GM23338 (cell line): ENCODE measurements around the gene S100B. TPM values are rescaled to one million over a fixed set of nuclear protein-coding genes. Genes with fewer than 3 reads are reported as not detected.

ENCODE experiments used
- ATAC-seq: fragments of 200-7000 bp; cut with Tn5 transposase; 3 replicates; pipeline ENCODE4 v1.9.1; 2020
- DNase-seq: peaks from one replicate; pipeline ENCODE4 v3.0.0-alpha.2; 2015; ENCODE audit warnings: low spot score
- H2AFZ ChIP-seq: fragments of 200-600 bp; sonication (generic); 2 replicates; pipeline ENCODE4 v1.8.0; 2016; ENCODE audit warnings: antibody characterized with exemption, mild to moderate bottlenecking, moderate library complexity
- H3F3A ChIP-seq: fragments of 200-600 bp; sonication (generic); replicated peaks from 2 replicates; pipeline ENCODE4 v1.8.0; 2017; ENCODE audit warnings: antibody characterized with exemption, mixed run types, low read depth
- H3K27ac ChIP-seq: fragments of 200-600 bp; sonication (generic); 2 replicates; pipeline ENCODE4 v1.6.1; 2016; ENCODE audit warnings: low read depth
- H3K27me3 ChIP-seq: fragments of 200-600 bp; sonication (generic); 2 replicates; pipeline ENCODE4 v1.8.0; 2016; ENCODE audit warnings: mild to moderate bottlenecking, mixed run types, moderate library complexity; ENCODE audit not compliant: insufficient read depth
- H3K36me3 ChIP-seq: fragments of 200-600 bp; sonication (generic); 2 replicates; pipeline ENCODE4 v1.8.0; 2016; ENCODE audit warnings: mild to moderate bottlenecking; ENCODE audit not compliant: insufficient read depth
- H3K4me1 ChIP-seq: fragments of 200-600 bp; sonication (generic); 2 replicates; pipeline ENCODE4 v1.8.0; 2016; ENCODE audit warnings: mild to moderate bottlenecking, moderate library complexity; ENCODE audit not compliant: insufficient read depth
- H3K4me2 ChIP-seq: fragments of 200-600 bp; sonication (generic); 2 replicates; pipeline ENCODE4 v1.7.1; 2017; ENCODE audit warnings: mixed run types
- H3K4me3 ChIP-seq: fragments of 200-600 bp; sonication (generic); 2 replicates; pipeline ENCODE4 v1.6.1; 2016; ENCODE audit warnings: mixed run types
- H3K79me2 ChIP-seq: fragments of 200-600 bp; sonication (generic); replicated peaks from 2 replicates; pipeline ENCODE4 v1.8.0; 2017; ENCODE audit warnings: mild to moderate bottlenecking; ENCODE audit not compliant: insufficient read depth
- H3K9me2 ChIP-seq: fragments of 200-600 bp; sonication (generic); 2 replicates; pipeline ENCODE4 v1.8.0; 2017; ENCODE audit not compliant: insufficient read depth
- H4K20me1 ChIP-seq: fragments of 200-600 bp; sonication (generic); replicated peaks from 2 replicates; pipeline ENCODE4 v1.8.0; 2017; ENCODE audit warnings: mild to moderate bottlenecking; ENCODE audit not compliant: insufficient read depth
- H3K27ac Mint-ChIP-seq: 2 replicates; pipeline ENCODE4 v1.8.0; 2020; ENCODE audit warnings: inconsistent platforms, mild to moderate bottlenecking, moderate library complexity, mixed read lengths
- H3K27me3 Mint-ChIP-seq: 3 replicates; pipeline ENCODE4 v1.8.0; 2022; ENCODE audit warnings: low read depth, mild to moderate bottlenecking, moderate library complexity, mixed read lengths, inconsistent platforms; ENCODE audit not compliant: insufficient read depth, poor library complexity
- H3K36me3 Mint-ChIP-seq: 3 replicates; pipeline ENCODE4 v1.8.0; 2021; ENCODE audit warnings: low read depth, mild to moderate bottlenecking, inconsistent platforms, moderate library complexity, mixed read lengths
- H3K4me1 Mint-ChIP-seq: 3 replicates; pipeline ENCODE4 v1.8.0; 2020; ENCODE audit warnings: mild to moderate bottlenecking, inconsistent platforms, mixed read lengths
- H3K4me3 Mint-ChIP-seq: 3 replicates; pipeline ENCODE4 v1.8.0; 2021; ENCODE audit warnings: moderate library complexity, mild to moderate bottlenecking, inconsistent platforms, mixed read lengths
- H3K9me3 Mint-ChIP-seq: 3 replicates; pipeline ENCODE4 v1.8.0; 2020; ENCODE audit warnings: moderate library complexity, mild to moderate bottlenecking, inconsistent platforms, mixed read lengths
- CREB1 ChIP-seq: fragments of 250-450 bp; sonication (Bioruptor Pico); IDR thresholded peaks from 2 replicates; pipeline ENCODE4 v1.5.0; 2020; ENCODE audit warnings: low read depth, mild to moderate bottlenecking, moderate library complexity
- EZH2 ChIP-seq: fragments of 200-600 bp; sonication (generic); IDR thresholded peaks from one replicate; pipeline ENCODE4 v1.8.0; 2017; ENCODE audit warnings: antibody characterized with exemption, mild to moderate bottlenecking, low read depth; ENCODE audit not compliant: unreplicated experiment
- JUNB ChIP-seq: IDR thresholded peaks from one replicate; pipeline ENCODE4 v1.6.1; 2016; ENCODE audit warnings: antibody characterized with exemption; ENCODE audit not compliant: unreplicated experiment
- NANOG ChIP-seq: IDR thresholded peaks from 2 replicates; pipeline ENCODE4 v1.6.1; 2016; ENCODE audit warnings: antibody characterized with exemption, borderline replicate concordance
- STAT1 ChIP-seq: IDR thresholded peaks from one replicate; pipeline ENCODE4 v1.6.1; 2016; ENCODE audit warnings: antibody characterized with exemption; ENCODE audit not compliant: unreplicated experiment
- ZNF114 ChIP-seq: fragments of 250-450 bp; sonication (Bioruptor Pico); IDR thresholded peaks from 2 replicates; pipeline ENCODE4 v1.5.0; 2020; ENCODE audit warnings: mild to moderate bottlenecking, moderate library complexity
- ZNF331 ChIP-seq: fragments of 250-450 bp; sonication (Bioruptor Pico); IDR thresholded peaks from 2 replicates; pipeline ENCODE4 v1.5.0; 2020; ENCODE audit warnings: low read depth, mild to moderate bottlenecking, moderate library complexity
- polyA plus RNA-seq: library from polyadenylated mRNA; unstranded; fragments of >200 nt; fragmentation: Nextera tagmentation; extraction: Ambion mirVana; gene quantifications from 2 replicates; pipeline ENCODE4 v1.2.1, GENCODE V29; 2016
- total RNA-seq: library from RNA; depleted of rRNA; stranded (reverse); fragments of >200 nt; shearing (Covaris generic); gene quantifications from 2 replicates; pipeline ENCODE4 v1.2.3, GENCODE V29; 2014
- TF ChIP-seq, protein P1 (sequence below): IDR thresholded peaks from one replicate; pipeline ENCODE4 v1.6.1; 2018; ENCODE audit warnings: antibody characterized with exemption; ENCODE audit not compliant: unreplicated experiment
- TF ChIP-seq, protein P2 (sequence below): fragments of 250-450 bp; sonication (Bioruptor Pico); IDR thresholded peaks from 2 replicates; pipeline ENCODE4 v1.5.0; 2020; ENCODE audit warnings: mild to moderate bottlenecking, moderate library complexity
- TF ChIP-seq, protein P3 (sequence below): IDR thresholded peaks from 2 replicates; pipeline ENCODE4 v1.6.1; 2016; ENCODE audit warnings: antibody characterized with exemption

S100B gene
- total and polyA plus RNA-seq, 2 experiments from 2014 or later: 0.97 to 1.5 TPM

DNA sequence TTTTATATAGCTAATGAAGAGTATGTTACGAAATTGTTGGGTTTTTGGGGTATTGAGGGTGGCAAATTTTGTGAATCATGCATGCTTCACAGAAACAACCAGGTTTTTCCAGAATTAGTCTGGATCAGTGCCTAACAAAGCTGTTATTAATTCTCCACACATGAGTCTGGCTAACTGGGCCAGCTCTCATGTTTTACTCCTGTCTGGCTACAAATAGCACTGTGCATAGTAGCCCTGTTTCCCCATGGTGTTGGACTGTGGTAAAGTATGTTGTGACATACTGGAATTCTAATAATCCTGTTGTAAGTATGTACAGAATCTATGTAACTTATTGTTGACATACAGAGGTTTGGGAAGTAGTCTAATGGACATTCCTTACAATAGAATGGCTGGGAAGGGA, 35.8 kb downstream of the S100B start (continued):
- TF ChIP-seq, protein P1, sequence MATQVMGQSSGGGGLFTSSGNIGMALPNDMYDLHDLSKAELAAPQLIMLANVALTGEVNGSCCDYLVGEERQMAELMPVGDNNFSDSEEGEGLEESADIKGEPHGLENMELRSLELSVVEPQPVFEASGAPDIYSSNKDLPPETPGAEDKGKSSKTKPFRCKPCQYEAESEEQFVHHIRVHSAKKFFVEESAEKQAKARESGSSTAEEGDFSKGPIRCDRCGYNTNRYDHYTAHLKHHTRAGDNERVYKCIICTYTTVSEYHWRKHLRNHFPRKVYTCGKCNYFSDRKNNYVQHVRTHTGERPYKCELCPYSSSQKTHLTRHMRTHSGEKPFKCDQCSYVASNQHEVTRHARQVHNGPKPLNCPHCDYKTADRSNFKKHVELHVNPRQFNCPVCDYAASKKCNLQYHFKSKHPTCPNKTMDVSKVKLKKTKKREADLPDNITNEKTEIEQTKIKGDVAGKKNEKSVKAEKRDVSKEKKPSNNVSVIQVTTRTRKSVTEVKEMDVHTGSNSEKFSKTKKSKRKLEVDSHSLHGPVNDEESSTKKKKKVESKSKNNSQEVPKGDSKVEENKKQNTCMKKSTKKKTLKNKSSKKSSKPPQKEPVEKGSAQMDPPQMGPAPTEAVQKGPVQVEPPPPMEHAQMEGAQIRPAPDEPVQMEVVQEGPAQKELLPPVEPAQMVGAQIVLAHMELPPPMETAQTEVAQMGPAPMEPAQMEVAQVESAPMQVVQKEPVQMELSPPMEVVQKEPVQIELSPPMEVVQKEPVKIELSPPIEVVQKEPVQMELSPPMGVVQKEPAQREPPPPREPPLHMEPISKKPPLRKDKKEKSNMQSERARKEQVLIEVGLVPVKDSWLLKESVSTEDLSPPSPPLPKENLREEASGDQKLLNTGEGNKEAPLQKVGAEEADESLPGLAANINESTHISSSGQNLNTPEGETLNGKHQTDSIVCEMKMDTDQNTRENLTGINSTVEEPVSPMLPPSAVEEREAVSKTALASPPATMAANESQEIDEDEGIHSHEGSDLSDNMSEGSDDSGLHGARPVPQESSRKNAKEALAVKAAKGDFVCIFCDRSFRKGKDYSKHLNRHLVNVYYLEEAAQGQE: no peak

DNA sequence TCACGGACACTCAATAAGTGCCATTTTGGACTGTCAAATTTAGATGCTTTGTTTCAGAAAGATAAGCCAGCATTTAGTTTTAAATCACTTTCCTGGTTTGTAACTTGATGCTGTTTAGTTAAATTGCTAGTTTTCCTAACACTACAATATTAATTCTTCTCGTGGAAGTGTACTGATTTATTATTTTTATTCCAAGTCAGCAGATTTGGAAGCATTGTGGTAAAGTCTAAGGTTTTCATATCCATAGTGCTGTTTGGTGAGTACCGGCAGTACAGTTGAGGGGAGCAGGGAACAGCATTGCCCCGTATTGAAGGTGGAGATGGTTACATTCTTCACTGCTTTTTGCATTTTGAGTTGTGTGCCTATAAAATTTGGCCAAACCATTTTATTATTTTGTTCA, 36.3 kb downstream of the S100B start:
- Mint-ChIP-seq H3K4me1 (no peaks in the 10 kb centered on the region), H3K27me3 (peaks cover 3% of the 10 kb centered on the region), H3K27ac (no peak overlapping the region), H3K9me3 (no peaks in the 10 kb centered on the region), H3K4me3 (no peak overlapping the region), H3K36me3 (peaks cover 38% of the 10 kb centered on the region)
- no peak for DNase-seq
- Histone ChIP-seq H3K27me3 (no peaks in the 10 kb centered on the region), H3K4me3 (no peak overlapping the region), H3K4me1 (no peaks in the 10 kb centered on the region), H3K4me2 (no peak overlapping the region), H2AFZ (no peak overlapping the region), H3K36me3 (no peaks in the 10 kb centered on the region; the same call in none of the 2 replicates), H3K79me2 (no peaks in the 10 kb centered on the region), H4K20me1 (no peaks in the 10 kb centered on the region; the same call in 1 of the 2 replicates), H3K9me2 (no peaks in the 10 kb centered on the region), H3K27ac (no peak overlapping the region), H3F3A (no peaks in the 10 kb centered on the region)
- no peak for ATAC-seq
- no peak for TF ChIP-seq STAT1
- TF ChIP-seq ZNF114: no peak
- TF ChIP-seq, protein P1: no peak
- TF ChIP-seq ZNF331 (CRISPR knock-in tag): no peak
- TF ChIP-seq JUNB: no peak
- no peak for TF ChIP-seq CREB1 (CRISPR knock-in tag)
- TF ChIP-seq NANOG: no peak
- TF ChIP-seq, protein P2, sequence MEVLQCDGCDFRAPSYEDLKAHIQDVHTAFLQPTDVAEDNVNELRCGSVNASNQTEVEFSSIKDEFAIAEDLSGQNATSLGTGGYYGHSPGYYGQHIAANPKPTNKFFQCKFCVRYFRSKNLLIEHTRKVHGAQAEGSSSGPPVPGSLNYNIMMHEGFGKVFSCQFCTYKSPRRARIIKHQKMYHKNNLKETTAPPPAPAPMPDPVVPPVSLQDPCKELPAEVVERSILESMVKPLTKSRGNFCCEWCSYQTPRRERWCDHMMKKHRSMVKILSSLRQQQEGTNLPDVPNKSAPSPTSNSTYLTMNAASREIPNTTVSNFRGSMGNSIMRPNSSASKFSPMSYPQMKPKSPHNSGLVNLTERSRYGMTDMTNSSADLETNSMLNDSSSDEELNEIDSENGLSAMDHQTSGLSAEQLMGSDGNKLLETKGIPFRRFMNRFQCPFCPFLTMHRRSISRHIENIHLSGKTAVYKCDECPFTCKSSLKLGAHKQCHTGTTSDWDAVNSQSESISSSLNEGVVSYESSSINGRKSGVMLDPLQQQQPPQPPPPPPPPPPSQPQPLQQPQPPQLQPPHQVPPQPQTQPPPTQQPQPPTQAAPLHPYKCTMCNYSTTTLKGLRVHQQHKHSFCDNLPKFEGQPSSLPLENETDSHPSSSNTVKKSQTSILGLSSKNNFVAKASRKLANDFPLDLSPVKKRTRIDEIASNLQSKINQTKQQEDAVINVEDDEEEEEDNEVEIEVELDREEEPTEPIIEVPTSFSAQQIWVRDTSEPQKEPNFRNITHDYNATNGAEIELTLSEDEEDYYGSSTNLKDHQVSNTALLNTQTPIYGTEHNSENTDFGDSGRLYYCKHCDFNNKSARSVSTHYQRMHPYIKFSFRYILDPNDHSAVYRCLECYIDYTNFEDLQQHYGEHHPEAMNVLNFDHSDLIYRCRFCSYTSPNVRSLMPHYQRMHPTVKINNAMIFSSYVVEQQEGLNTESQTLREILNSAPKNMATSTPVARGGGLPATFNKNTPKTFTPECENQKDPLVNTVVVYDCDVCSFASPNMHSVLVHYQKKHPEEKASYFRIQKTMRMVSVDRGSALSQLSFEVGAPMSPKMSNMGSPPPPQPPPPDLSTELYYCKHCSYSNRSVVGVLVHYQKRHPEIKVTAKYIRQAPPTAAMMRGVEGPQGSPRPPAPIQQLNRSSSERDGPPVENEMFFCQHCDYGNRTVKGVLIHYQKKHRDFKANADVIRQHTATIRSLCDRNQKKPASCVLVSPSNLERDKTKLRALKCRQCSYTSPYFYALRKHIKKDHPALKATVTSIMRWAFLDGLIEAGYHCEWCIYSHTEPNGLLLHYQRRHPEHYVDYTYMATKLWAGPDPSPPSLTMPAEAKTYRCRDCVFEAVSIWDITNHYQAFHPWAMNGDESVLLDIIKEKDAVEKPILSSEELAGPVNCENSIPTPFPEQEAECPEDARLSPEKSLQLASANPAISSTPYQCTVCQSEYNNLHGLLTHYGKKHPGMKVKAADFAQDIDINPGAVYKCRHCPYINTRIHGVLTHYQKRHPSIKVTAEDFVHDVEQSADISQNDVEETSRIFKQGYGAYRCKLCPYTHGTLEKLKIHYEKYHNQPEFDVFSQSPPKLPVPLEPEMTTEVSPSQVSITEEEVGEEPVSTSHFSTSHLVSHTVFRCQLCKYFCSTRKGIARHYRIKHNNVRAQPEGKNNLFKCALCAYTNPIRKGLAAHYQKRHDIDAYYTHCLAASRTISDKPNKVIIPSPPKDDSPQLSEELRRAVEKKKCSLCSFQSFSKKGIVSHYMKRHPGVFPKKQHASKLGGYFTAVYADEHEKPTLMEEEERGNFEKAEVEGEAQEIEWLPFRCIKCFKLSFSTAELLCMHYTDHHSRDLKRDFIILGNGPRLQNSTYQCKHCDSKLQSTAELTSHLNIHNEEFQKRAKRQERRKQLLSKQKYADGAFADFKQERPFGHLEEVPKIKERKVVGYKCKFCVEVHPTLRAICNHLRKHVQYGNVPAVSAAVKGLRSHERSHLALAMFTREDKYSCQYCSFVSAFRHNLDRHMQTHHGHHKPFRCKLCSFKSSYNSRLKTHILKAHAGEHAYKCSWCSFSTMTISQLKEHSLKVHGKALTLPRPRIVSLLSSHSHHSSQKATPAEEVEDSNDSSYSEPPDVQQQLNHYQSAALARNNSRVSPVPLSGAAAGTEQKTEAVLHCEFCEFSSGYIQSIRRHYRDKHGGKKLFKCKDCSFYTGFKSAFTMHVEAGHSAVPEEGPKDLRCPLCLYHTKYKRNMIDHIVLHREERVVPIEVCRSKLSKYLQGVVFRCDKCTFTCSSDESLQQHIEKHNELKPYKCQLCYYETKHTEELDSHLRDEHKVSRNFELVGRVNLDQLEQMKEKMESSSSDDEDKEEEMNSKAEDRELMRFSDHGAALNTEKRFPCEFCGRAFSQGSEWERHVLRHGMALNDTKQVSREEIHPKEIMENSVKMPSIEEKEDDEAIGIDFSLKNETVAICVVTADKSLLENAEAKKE (CRISPR knock-in tag): no peak
- TF ChIP-seq, protein P3, sequence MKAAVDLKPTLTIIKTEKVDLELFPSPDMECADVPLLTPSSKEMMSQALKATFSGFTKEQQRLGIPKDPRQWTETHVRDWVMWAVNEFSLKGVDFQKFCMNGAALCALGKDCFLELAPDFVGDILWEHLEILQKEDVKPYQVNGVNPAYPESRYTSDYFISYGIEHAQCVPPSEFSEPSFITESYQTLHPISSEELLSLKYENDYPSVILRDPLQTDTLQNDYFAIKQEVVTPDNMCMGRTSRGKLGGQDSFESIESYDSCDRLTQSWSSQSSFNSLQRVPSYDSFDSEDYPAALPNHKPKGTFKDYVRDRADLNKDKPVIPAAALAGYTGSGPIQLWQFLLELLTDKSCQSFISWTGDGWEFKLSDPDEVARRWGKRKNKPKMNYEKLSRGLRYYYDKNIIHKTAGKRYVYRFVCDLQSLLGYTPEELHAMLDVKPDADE: no peak
- TF ChIP-seq EZH2: no peak
